IMR-90 (cell line): ENCODE results near the gene MALRD1. TPM values are rescaled to one million over a fixed set of nuclear protein-coding genes. Genes with fewer than 3 reads are reported as not detected.

Experiments
- ATAC-seq: fragments of 200-7000 bp; cut with Tn5 transposase; 2 replicates; pipeline ENCODE4 v1.9.1; 2020; ENCODE audit warnings: low read depth, mild to moderate bottlenecking, moderate library complexity
- BruUV-seq: library from RNA; stranded (reverse); fragments of 400-500 nt; replicated peaks from 2 replicates; lab custom pipeline; 2021; lab: Mats Ljungman, UMichigan
- CTCF ChIA-PET: fragments of 300-600 bp; formaldehyde crosslinking; extraction: SDS; loops from one replicate; lab custom pipeline; 2021; ENCODE audit warnings: antibody characterized with exemption; lab: Yijun Ruan, JAX
- POLR2A ChIA-PET: fragments of 300-600 bp; sonication (Branson Sonifier 250); formaldehyde crosslinking; loops from one replicate; lab custom pipeline; 2022; ENCODE audit warnings: antibody characterized with exemption; ENCODE audit not compliant: unreplicated experiment; lab: Charles Lee
- DNase-seq: peaks from one replicate; pipeline ENCODE4 v3.0.0; 2013
- H2AFZ ChIP-seq: replicated peaks from 2 replicates; pipeline ENCODE3; 2013; ENCODE audit warnings: low read length, mild to moderate bottlenecking; ENCODE audit not compliant: poor library complexity
- H2AK5ac ChIP-seq: 2 replicates; pipeline ENCODE4 v1.6.1; 2013; ENCODE audit warnings: low read depth, low read length, inconsistent platforms
- H2AK9ac ChIP-seq: replicated peaks from 2 replicates; pipeline ENCODE3; 2013; ENCODE audit warnings: mild to moderate bottlenecking, low read depth, low read length, moderate library complexity; ENCODE audit not compliant: poor library complexity
- H2BK120ac ChIP-seq: 2 replicates; pipeline ENCODE4 v1.6.1; 2013; ENCODE audit warnings: low read depth, low read length, inconsistent platforms
- H2BK15ac ChIP-seq: 3 replicates; pipeline ENCODE4 v1.6.1; 2013; ENCODE audit warnings: low read depth, low read length, inconsistent platforms
- H2BK20ac ChIP-seq: 2 replicates; pipeline ENCODE4 v1.6.1; 2013; ENCODE audit warnings: low read depth, mild to moderate bottlenecking, inconsistent platforms, low read length, moderate library complexity
- H2BK5ac ChIP-seq: 2 replicates; pipeline ENCODE4 v1.6.1; 2013; ENCODE audit warnings: mild to moderate bottlenecking, low read depth, low read length, inconsistent platforms; ENCODE audit not compliant: poor library complexity, severe bottlenecking
- H3K14ac ChIP-seq: replicated peaks from 2 replicates; pipeline ENCODE4 v1.6.1; 2013; ENCODE audit warnings: low read depth, low read length, inconsistent platforms
- H3K18ac ChIP-seq: 2 replicates; pipeline ENCODE4 v1.6.1; 2013; ENCODE audit warnings: low read depth, low read length, control low read depth
- H3K23ac ChIP-seq: 2 replicates; pipeline ENCODE4 v1.6.1; 2013; ENCODE audit warnings: low read depth, low read length, inconsistent platforms
- H3K27ac ChIP-seq: 2 replicates; pipeline ENCODE4 v1.5.1; 2013; ENCODE audit warnings: mild to moderate bottlenecking, control low read depth, low read length; ENCODE audit not compliant: insufficient read depth
- H3K27me3 ChIP-seq: 2 replicates; pipeline ENCODE4 v1.6.1; 2013; ENCODE audit warnings: low read length; ENCODE audit not compliant: control insufficient read depth, insufficient read depth
- H3K36me3 ChIP-seq: 2 replicates; pipeline ENCODE4 v1.6.1; 2013; ENCODE audit warnings: low read length, mixed read lengths; ENCODE audit not compliant: control insufficient read depth, insufficient read depth
- H3K4ac ChIP-seq: 2 replicates; pipeline ENCODE4 v1.6.1; 2013; ENCODE audit warnings: low read depth, low read length, inconsistent platforms
- H3K4me1 ChIP-seq: 2 replicates; pipeline ENCODE4 v1.6.1; 2013; ENCODE audit warnings: low read length, mixed read lengths; ENCODE audit not compliant: control insufficient read depth, insufficient read depth
- H3K4me2 ChIP-seq: 2 replicates; pipeline ENCODE4 v1.6.1; 2013; ENCODE audit warnings: low read depth, mild to moderate bottlenecking, control low read depth, low read length, moderate library complexity
- H3K4me3 ChIP-seq: 2 replicates; pipeline ENCODE4 v1.5.1; 2013; ENCODE audit warnings: low read depth, mild to moderate bottlenecking, control low read depth, low read length, moderate library complexity; ENCODE audit not compliant: insufficient read depth
- H3K56ac ChIP-seq: 2 replicates; pipeline ENCODE4 v1.6.1; 2013; ENCODE audit warnings: low read length, inconsistent platforms; ENCODE audit not compliant: insufficient read depth; ENCODE audit errors: extremely low read depth
- H3K79me1 ChIP-seq, 2 experiments: 2 replicates each; pipeline ENCODE4 v1.6.1; 2013; ENCODE audit warnings: low read length in 2 of 2, inconsistent platforms in 1 of 2, low read depth in 1 of 2
- H3K9ac ChIP-seq: 2 replicates; pipeline ENCODE4 v1.6.1; 2013; ENCODE audit warnings: low read depth, low read length, control low read depth
- H3K9me1 ChIP-seq: 2 replicates; pipeline ENCODE4 v1.6.1; 2013; ENCODE audit warnings: low read length, inconsistent platforms; ENCODE audit not compliant: insufficient read depth
- H3K9me3 ChIP-seq: 2 replicates; pipeline ENCODE4 v1.6.1; 2013; ENCODE audit warnings: low read length; ENCODE audit not compliant: control insufficient read depth, insufficient read depth
- H4K20me1 ChIP-seq: 2 replicates; pipeline ENCODE4 v1.6.1; 2013; ENCODE audit warnings: low read length, inconsistent platforms; ENCODE audit not compliant: insufficient read depth
- H4K5ac ChIP-seq: 2 replicates; pipeline ENCODE4 v1.6.1; 2013; ENCODE audit warnings: mild to moderate bottlenecking, low read depth, low read length, control low read depth
- H4K8ac ChIP-seq, 2 experiments: 2 replicates each; pipeline ENCODE4 v1.6.1; 2013; ENCODE audit warnings: low read depth in 2 of 2, low read length in 2 of 2, control low read depth in 1 of 2, inconsistent platforms in 1 of 2
- H4K91ac ChIP-seq: 2 replicates; pipeline ENCODE4 v1.6.1; 2013; ENCODE audit warnings: low read depth, low read length, inconsistent platforms; ENCODE audit not compliant: insufficient read depth
- CEBPB ChIP-seq: IDR thresholded peaks from 2 replicates; pipeline ENCODE4 v1.6.1; 2012; ENCODE audit warnings: low read depth, low read length, improper control_type of control experiment
- CTCF ChIP-seq: conservative IDR thresholded peaks from 2 replicates; pipeline ENCODE4 v1.5.1; 2012; ENCODE audit warnings: mild to moderate bottlenecking, low read depth, low read length, improper control_type of control experiment
- FOS ChIP-seq: fragments of 150-350 bp; IDR thresholded peaks from 2 replicates; pipeline ENCODE4 v1.6.1; 2016; ENCODE audit warnings: low read depth, low read length
- MAFK ChIP-seq: IDR thresholded peaks from 2 replicates; pipeline ENCODE4 v1.6.1; 2012; ENCODE audit warnings: low read depth, low read length, improper control_type of control experiment
- MAZ ChIP-seq: IDR thresholded peaks from 2 replicates; pipeline ENCODE4 v1.6.1; 2012; ENCODE audit warnings: low read depth, mild to moderate bottlenecking, low read length, improper control_type of control experiment, moderate library complexity, borderline replicate concordance
- MXI1 ChIP-seq: IDR thresholded peaks from 2 replicates; pipeline ENCODE4 v1.6.1; 2012; ENCODE audit warnings: low read depth, mild to moderate bottlenecking, low read length, moderate library complexity, borderline replicate concordance
- POLR2A ChIP-seq: IDR thresholded peaks from 2 replicates; pipeline ENCODE4 v1.6.1; 2012; ENCODE audit warnings: mild to moderate bottlenecking, low read depth, low read length
- RCOR1 ChIP-seq: IDR thresholded peaks from 2 replicates; pipeline ENCODE4 v1.6.1; 2012; ENCODE audit warnings: mild to moderate bottlenecking, low read length, improper control_type of control experiment; ENCODE audit not compliant: insufficient replicate concordance
- RFX5 ChIP-seq: IDR thresholded peaks from 2 replicates; pipeline ENCODE4 v1.8.0; 2012; ENCODE audit warnings: low read depth, mild to moderate bottlenecking, low read length, moderate library complexity
- SMC3 ChIP-seq: fragments of 150-350 bp; IDR thresholded peaks from 2 replicates; pipeline ENCODE4 v1.6.1; 2016; ENCODE audit warnings: low read depth, mild to moderate bottlenecking, antibody characterized with exemption, low read length, moderate library complexity
- whole genome bisulfite sequencing, 2 experiments: methylation state at CpG; one replicate each; pipeline versions ENCODE4 v1.1.5 to v1.1.7; 2013; ENCODE audit warnings: missing lambda C conversion rate in 2 of 2; ENCODE audit not compliant: insufficient read length in 1 of 2; ENCODE audit errors: extremely low coverage in 2 of 2; 5-methylcytosine and 5-hydroxymethylcytosine counted together
- dilution Hi-C: fragments of 300-500 bp; cut with HindIII; formaldehyde crosslinking; loops from one replicate; pipeline ENCODE4 v1.14.3; 2018; ENCODE audit warnings: low sequenced_read_pairs; ENCODE audit not compliant: unreplicated experiment
- in situ Hi-C: fragments of 300-500 bp; cut with MboI; formaldehyde crosslinking; loops from 3 replicates; pipeline ENCODE4 v1.14.3; 2019; ENCODE audit warnings: low sequenced_read_pairs, inconsistent platforms, mixed read lengths
- intact Hi-C: fragments of 100-400 bp; cut with micrococcal nuclease; formaldehyde crosslinking; loops from 2 replicates; pipeline ENCODE4 v1.10.0; 2022
- polyA plus RNA-seq, 3 experiments: library from polyadenylated mRNA; depleted of rRNA; stranded (reverse); fragments of >200 nt; gene quantifications; 2 replicates each; pipeline ENCODE4 v1.2.3, GENCODE V29; 2012; ENCODE audit warnings: low replicate concordance in 1 of 3
- total RNA-seq: library from RNA; depleted of rRNA; stranded (reverse); fragments of >200 nt; gene quantifications from 2 replicates; pipeline ENCODE4 v1.2.3, GENCODE V29; 2012
- TF ChIP-seq, protein P1 (sequence below): fragments of 150-350 bp; IDR thresholded peaks from 2 replicates; pipeline ENCODE4 v1.6.1; 2016; ENCODE audit warnings: low read depth, mild to moderate bottlenecking, low read length, moderate library complexity, borderline replicate concordance

MALRD1 gene
- total and polyA plus RNA-seq, 2 of the 4 experiments (the other 2 are of a cell fraction): 0.34 to 1.1 TPM

DNA sequence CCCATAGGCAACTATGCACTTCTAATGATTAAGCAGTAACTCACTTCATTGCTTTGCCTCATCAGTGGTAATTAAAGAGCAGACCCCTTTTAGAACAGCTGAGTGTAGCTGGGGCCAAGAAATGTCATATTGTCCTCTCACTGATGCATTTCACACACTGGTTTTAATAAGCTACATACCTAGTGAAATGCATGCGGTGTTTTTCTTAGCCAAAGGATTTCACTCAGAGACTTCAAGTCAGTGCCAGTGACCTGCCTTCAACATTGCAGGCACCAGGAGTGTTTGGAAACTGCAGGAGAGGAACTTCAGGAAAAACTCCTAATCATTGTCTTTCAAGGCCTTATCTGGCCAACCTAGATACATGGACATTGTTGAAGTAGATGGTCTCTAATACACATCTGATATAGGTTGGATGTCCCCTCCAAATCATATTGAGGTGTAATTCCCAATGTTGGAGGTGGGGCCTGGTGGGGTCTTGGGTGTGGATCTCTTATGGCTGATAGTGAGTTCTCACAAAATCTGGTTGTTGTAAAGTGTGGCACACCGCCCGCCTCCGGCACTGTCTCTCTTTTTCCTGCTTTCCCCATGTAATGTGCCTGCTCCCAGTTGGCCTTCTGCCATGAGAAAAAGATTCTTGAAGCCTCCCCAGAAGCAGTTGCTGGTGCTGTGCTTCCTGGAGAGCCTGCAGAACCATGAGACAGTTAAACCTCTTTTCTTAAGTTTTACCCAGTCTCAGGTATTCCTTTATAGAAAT lies 515.0 kb downstream of the MALRD1 start:
- CTCF ChIA-PET: no interaction called here

More for the DNA sequence above, 515.0 kb downstream of the MALRD1 start:
- POLR2A ChIA-PET: no interaction called here
- Histone ChIP-seq H2BK15ac (no peak overlapping the region), H2BK5ac (no peak overlapping the region), H2AFZ (no peak overlapping the region), H3K18ac (no peak overlapping the region), H3K9ac (no peak overlapping the region), H3K9me1 (no peaks in the 10 kb centered on the region), H4K91ac (no peak overlapping the region), H3K79me1 (no peaks in the 10 kb centered on the region), H2BK20ac (no peak overlapping the region), H3K14ac (no peak overlapping the region), H3K23ac (no peak overlapping the region), H3K4me1 (no peaks in the 10 kb centered on the region), H4K20me1 (no peaks in the 10 kb centered on the region), H3K56ac (no peak overlapping the region), H2AK5ac (no peak overlapping the region), H3K4ac (no peak overlapping the region), H4K5ac (no peak overlapping the region), H3K4me3 (no peak overlapping the region), H2BK120ac (no peak overlapping the region), H3K27ac (no peak overlapping the region), H2AK9ac (no peak overlapping the region), H3K36me3 (no peaks in the 10 kb centered on the region), H3K4me2 (no peak overlapping the region), H3K27me3 (no peaks in the 10 kb centered on the region), H3K9me3 (no peaks in the 10 kb centered on the region), H4K8ac (no peak overlapping the region)
- ATAC-seq (no peak), DNase-seq (no peak)
- no peak for TF ChIP-seq CEBPB
- no peak for TF ChIP-seq FOS
- no peak for TF ChIP-seq MXI1
- TF ChIP-seq, protein P1, sequence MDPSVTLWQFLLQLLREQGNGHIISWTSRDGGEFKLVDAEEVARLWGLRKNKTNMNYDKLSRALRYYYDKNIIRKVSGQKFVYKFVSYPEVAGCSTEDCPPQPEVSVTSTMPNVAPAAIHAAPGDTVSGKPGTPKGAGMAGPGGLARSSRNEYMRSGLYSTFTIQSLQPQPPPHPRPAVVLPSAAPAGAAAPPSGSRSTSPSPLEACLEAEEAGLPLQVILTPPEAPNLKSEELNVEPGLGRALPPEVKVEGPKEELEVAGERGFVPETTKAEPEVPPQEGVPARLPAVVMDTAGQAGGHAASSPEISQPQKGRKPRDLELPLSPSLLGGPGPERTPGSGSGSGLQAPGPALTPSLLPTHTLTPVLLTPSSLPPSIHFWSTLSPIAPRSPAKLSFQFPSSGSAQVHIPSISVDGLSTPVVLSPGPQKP: no peak
- TF ChIP-seq POLR2A: no peak
- TF ChIP-seq MAZ: no peak
- no peak for TF ChIP-seq RCOR1
- no peak for TF ChIP-seq CTCF
- TF ChIP-seq MAFK: no peak
- no peak for TF ChIP-seq RFX5
- no peak for TF ChIP-seq SMC3
- no CpG with 5 or more reads among the region's 4 CpGs for WGBS, 2 experiments
- in situ Hi-C loops: no loop called here
- intact Hi-C loops: no loop called here
- BruUV-seq: no TSS peak
- dilution Hi-C loops: no loop called here
